DLD1 (cell line): ENCODE measurements around the gene CACNA1G.

Source experiments
- in situ Hi-C: cut with HindIII; loops from 2 replicates; pipeline ENCODE4 v1.10.0; 2017; ENCODE audit warnings: low sequenced_read_pairs

CACNA1G gene

GRCh38 chr17:50547035-50547735, 13.3 kb upstream of the CACNA1G start, which contains the start of gene SPATA20:
Gene SPATA20 (plus strand): TSS chr17:50547174. CDS start chr17:50547209, 35 bp downstream.
- in situ Hi-C loops: no loop called here

DNA sequence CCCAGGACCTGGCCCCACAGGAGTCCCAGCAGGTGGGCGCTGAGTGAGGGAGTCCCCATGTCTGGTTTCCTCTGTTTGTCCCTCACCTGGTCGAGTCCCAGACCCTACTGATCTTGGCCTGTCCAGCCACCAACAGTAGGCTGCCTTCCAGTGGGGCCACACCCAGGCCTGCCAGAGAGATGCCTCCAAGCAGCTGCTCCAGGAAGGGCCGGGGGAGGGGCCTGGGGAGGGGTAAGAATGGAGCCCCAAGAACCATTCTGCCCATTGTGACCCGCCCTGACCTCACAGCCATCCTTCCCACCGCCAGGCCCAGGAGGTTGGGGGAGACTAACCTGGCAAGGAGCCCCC, 12.8 kb upstream of the CACNA1G start:
- in situ Hi-C loops: no loop called here

DNA sequence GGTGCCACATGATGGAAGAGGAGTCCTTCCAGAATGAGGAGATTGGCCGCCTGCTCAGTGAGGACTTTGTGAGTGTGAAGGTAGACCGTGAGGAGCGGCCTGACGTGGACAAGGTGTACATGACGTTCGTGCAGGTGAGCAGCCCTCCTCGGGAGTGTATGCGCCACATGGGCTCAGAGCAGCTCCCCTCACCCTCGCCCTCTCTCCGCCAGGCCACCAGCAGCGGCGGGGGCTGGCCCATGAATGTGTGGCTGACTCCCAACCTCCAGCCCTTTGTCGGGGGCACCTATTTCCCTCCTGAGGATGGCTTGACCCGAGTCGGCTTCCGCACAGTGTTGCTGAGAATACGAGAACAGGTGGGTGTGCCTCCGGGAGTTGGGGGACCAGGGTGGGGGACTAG, 11.7 kb upstream of the CACNA1G start:
- in situ Hi-C loops: no loop called here

GRCh38 chr17:50549256-50549941, 11.1 kb upstream of the CACNA1G start:
- in situ Hi-C loops: no loop called here

DNA sequence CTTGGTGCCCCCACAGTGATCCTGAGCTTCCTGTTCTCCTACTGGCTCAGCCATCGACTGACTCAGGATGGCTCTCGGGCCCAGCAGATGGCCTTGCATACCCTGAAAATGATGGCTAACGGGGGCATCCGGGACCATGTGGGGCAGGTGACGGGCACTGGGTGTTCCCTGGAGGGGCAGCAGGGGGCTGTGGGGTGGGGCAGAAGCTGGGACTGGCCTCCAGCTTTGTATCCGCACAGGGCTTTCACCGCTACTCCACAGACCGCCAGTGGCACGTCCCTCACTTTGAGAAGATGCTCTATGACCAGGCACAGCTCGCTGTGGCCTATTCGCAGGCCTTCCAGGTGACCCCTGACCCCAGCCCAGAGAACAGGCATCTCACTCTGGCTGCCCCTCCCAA, 10.5 kb upstream of the CACNA1G start:
- in situ Hi-C loops: no loop called here

DNA sequence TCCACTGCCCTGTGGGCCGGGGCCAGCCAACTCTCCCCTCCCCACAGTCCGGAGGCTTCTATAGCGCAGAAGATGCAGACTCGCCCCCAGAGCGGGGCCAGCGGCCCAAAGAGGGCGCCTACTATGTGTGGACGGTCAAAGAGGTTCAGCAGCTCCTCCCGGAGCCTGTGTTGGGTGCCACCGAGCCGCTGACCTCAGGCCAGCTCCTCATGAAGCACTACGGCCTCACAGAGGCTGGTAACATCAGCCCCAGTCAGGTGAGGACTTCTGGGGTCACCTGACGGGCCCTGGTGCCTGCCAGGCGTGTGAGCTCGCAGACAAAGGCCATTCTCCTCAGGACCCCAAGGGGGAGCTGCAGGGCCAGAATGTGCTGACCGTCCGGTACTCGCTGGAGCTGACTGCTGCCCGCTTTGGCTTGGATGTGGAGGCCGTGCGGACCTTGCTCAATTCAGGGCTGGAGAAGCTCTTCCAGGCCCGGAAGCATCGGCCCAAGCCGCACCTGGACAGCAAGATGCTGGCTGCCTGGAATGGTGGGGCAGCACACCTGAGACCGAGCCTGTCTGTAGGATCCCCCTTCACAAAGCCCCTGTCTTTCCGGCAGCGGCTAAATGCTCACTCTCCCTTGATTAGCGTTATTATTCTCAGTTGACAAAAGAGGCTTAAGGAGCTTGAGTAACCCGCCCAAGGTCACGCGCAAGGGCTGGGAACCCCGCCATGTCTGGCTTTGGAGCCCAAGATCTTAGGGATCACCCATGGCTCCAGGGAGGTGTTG, 9.7 kb upstream of the CACNA1G start:
- in situ Hi-C loops: no loop called here

GRCh38 chr17:50551433-50551815, 9.1 kb upstream of the CACNA1G start:
- in situ Hi-C loops: no loop called here

DNA sequence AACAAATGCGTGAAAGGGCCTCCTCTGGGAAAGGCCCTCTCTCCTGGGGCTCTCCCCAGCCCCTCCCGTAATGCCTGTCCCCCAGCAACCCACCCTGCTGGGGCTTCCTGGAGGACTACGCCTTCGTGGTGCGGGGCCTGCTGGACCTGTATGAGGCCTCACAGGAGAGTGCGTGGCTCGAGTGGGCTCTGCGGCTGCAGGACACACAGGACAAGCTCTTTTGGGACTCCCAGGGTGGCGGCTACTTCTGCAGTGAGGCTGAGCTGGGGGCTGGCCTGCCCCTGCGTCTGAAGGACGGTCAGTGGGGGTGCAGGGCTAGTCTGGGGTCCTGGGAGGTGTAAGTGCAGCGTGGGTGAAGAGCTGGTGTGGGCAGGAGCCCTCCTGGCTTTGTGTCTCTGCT, 8.6 kb upstream of the CACNA1G start:
- in situ Hi-C loops: no loop called here

GRCh38 chr17:50554201-50554600, 6.3 kb upstream of the CACNA1G start:
- in situ Hi-C loops: no loop called here

DNA sequence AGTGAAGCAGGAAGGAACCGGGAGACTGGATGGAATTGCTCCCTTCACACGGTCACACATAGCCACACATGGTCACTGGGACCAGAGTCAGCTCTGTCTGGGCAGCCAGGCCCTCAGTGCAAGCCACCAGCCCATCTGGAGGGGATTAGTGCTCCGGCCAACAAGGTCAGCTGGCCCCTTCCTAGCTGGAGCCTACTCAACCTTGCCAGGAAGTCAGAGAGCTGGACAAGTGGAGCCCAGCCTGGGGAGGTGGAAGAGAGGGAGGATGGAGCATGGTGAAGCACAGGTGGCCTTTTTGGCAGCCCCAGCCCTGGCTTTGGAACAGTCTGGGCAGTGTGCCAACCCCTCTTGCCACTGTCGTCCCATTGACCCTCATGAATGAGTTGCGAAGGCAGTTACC, 3.7 kb upstream of the CACNA1G start:
- in situ Hi-C loops: no loop called here

DNA sequence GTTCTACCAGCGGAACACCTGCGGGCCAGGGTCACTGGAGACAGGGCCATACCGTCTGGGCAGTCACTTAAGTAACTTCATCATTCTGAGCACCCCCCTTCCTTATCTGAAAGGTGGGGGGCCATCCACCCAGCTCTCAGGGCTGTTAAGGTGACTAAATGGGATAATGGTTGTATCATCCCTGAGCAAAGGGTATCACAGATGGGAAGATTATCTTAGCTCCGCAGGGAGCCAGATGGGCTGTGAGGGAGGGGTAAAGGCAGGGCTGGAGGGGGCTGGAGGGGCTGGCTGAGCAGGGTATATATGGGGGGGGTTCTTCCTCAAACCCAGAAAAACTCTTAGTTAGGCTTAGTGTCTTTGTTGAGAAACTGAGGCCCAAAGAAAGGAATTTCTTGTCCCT, 2.9 kb upstream of the CACNA1G start:
- in situ Hi-C loops: no loop called here

- in situ Hi-C loops: no loop called here
These were observed 2.4 kb upstream of the CACNA1G start for GRCh38 chr17:50558091-50558490.

DNA sequence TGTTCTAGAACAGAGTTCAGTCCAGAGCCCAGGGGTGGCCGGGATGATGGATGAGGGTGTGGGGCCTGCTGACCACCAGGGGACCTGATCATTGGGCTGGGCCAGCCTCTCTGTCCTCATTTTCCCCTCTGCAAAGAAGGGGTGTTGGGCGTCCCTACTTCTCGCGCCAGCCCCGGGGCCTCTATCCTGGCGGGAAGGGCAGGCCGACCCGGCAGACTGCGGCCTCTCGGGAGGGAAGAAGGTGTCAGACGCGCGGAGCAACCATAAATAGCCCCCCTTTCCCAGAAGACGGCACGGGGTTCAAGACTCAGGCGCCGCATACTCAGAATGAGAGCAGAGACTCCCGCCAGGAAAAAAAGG, 2.0 kb upstream of the CACNA1G start:
- in situ Hi-C loops: no loop called here

GRCh38 chr17:50558941-50559614, 1.4 kb upstream of the CACNA1G start:
- in situ Hi-C loops: no loop called here

GRCh38 chr17:50559674-50560184, 786 bp upstream of the CACNA1G start:
- in situ Hi-C loops: no loop called here

GRCh38 chr17:50560931-50561745, 623 bp downstream of the CACNA1G start:
- in situ Hi-C loops: no loop called here

DNA sequence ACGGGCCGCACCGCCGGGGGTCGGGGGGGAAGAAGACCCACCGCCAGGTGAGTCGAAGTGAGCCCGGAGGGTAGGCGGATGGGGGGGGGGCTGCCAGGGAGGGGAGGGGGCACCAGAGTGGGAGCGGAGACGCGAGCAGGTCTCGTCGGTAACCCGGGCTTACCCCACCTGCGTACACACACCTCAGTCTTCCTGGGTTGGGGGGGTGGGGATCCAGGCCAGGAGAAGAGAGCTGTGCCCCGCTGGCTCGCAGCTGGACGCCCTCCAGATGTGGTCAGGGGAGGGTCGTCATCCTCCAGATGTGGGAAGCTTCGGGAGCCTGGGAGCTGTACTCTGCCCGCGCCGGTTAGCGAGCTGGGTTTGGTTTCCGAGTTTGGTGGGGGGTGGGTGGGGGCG, 1.2 kb downstream of the CACNA1G start:
- in situ Hi-C loops: no loop called here

DNA sequence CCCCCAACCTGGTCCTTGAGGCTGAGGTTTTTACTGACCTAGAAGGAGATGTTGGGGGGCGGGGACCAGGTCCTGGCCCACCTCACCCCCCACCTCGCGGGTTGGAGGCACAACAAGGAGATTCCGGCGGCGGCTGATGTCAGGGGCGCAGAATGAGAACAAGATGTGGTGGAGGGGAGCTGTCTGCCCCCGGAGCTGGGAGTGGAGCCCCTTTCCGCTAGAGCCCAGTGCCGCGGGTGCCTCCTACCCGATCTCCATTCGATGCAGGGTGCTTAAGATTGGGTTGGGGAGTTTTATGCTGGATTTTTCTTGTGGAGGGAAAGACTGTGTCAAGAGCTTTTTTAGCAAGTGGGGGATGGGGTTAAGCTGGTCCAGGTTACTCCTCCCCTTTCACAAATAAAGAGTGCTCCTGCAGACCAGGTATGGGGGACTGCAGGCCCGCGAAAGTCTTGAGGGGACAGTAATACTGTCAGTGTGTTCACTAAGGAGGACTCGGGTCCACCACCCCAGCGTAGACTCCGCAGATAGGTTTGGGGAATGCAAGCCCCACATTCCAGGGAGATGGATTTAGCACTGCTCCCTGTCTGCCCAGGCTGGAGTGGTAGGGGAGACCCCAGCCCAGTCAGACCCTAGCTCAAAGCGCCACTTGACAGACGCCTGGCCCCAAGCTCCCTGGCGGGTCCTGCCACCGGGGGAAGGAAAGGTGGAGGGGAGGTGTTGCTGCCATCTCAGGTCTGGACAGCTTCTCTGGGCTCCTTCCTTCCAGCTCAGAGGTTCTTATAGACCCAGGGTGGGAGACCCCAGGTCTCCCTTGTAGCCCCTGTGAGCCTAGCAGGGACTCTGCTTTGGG, 2.0 kb downstream of the CACNA1G start:
- in situ Hi-C loops: no loop called here

DNA sequence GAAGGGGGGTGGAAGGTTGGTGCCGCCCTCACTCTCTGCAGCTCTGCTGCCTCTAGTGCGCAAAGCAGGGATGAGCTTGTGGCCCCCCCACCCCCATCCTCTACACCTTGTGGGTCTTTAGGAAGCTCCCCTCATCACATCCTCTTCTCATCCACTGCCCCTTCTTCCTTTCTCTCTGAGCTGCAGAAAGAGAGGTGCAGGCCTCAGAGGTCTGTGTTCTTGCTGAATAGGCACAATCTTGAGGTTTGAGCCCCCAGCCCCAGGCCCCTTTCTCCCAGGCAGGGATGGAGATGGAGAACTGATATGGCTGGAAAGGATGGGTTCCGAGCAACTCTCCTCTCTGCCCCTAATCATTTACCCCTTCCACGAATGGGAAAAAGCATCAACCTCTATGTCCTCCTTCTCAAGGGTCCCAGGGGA, 2.6 kb downstream of the CACNA1G start:
- in situ Hi-C loops: no loop called here

GRCh38 chr17:50564916-50565315, 4.4 kb downstream of the CACNA1G start:
- in situ Hi-C loops: no loop called here
